Astrocyte (in vitro differentiated cells and primary cell): Measurements from ENCODE around the gene CDK14. TPM values are rescaled to one million over a fixed set of nuclear protein-coding genes. Genes with fewer than 3 reads are reported as not detected.
A peak's percentile ranks its signal among the peaks of the same experiment; 100 is the strongest.

ENCODE experiments used
- DNase-seq: peaks from one replicate; pipeline ENCODE4 v3.0.0-alpha.2; 2010; ENCODE audit warnings: low read depth
- FAIRE-seq: peaks from 2 replicates; lab custom pipeline; 2011; peaks lifted over from hg19 to GRCh38; lab: Jason Lieb, UNC
- H2AFZ ChIP-seq: 2 replicates; pipeline ENCODE4 v1.6.0; 2012; ENCODE audit warnings: low read depth, low read length, inconsistent platforms
- H3K27ac ChIP-seq: 2 replicates; pipeline ENCODE4 v1.5.1; 2011; ENCODE audit warnings: low read depth, low read length, inconsistent platforms
- H3K27me3 ChIP-seq: 2 replicates; pipeline ENCODE4 v1.6.0; 2011; ENCODE audit warnings: low read length, inconsistent platforms; ENCODE audit not compliant: insufficient read depth
- H3K36me3 ChIP-seq: 2 replicates; pipeline ENCODE4 v1.5.1; 2011; ENCODE audit warnings: low read length, inconsistent platforms; ENCODE audit not compliant: insufficient read depth
- H3K4me1 ChIP-seq: 2 replicates; pipeline ENCODE4 v1.5.1; 2011; ENCODE audit warnings: low read length, inconsistent platforms; ENCODE audit not compliant: insufficient read depth
- H3K4me2 ChIP-seq: 2 replicates; pipeline ENCODE4 v1.6.0; 2012; ENCODE audit warnings: low read length, inconsistent platforms
- H3K4me3 ChIP-seq: 2 replicates; pipeline ENCODE4 v1.5.1; 2011; ENCODE audit warnings: low read depth, mild to moderate bottlenecking, low read length, inconsistent platforms; ENCODE audit not compliant: insufficient read depth
- H3K79me2 ChIP-seq: 2 replicates; pipeline ENCODE4 v1.6.0; 2012; ENCODE audit warnings: mild to moderate bottlenecking, low read length, inconsistent platforms; ENCODE audit not compliant: insufficient read depth
- H3K9ac ChIP-seq: 2 replicates; pipeline ENCODE4 v1.6.0; 2012; ENCODE audit warnings: mild to moderate bottlenecking, low read length, inconsistent platforms
- H3K9me3 ChIP-seq: 2 replicates; pipeline ENCODE4 v1.5.1; 2012; ENCODE audit warnings: low read depth, mild to moderate bottlenecking, low read length, inconsistent platforms; ENCODE audit not compliant: insufficient read depth
- H4K20me1 ChIP-seq: 2 replicates; pipeline ENCODE4 v1.6.0; 2012; ENCODE audit warnings: low read length, inconsistent platforms; ENCODE audit not compliant: insufficient read depth
- H3K27ac Mint-ChIP-seq: one replicate; pipeline ENCODE4 v1.8.0; 2021; ENCODE audit warnings: mild to moderate bottlenecking, mixed read lengths; ENCODE audit not compliant: unreplicated experiment
- H3K27me3 Mint-ChIP-seq: one replicate; pipeline ENCODE4 v1.8.0; 2021; ENCODE audit warnings: low read depth, mixed read lengths; ENCODE audit not compliant: unreplicated experiment
- H3K36me3 Mint-ChIP-seq: one replicate; pipeline ENCODE4 v1.8.0; 2021; ENCODE audit warnings: low read depth, mixed read lengths; ENCODE audit not compliant: unreplicated experiment
- H3K4me1 Mint-ChIP-seq: one replicate; pipeline ENCODE4 v1.8.0; 2021; ENCODE audit warnings: low read depth, mixed read lengths; ENCODE audit not compliant: unreplicated experiment
- H3K4me3 Mint-ChIP-seq: one replicate; pipeline ENCODE4 v1.8.0; 2021; ENCODE audit warnings: mild to moderate bottlenecking, moderate library complexity, mixed read lengths; ENCODE audit not compliant: unreplicated experiment
- H3K9me3 Mint-ChIP-seq: one replicate; pipeline ENCODE4 v1.8.0; 2021; ENCODE audit warnings: mild to moderate bottlenecking, mixed read lengths; ENCODE audit not compliant: unreplicated experiment
- EZH2 ChIP-seq: IDR thresholded peaks from 2 replicates; pipeline ENCODE4 v1.6.1; 2012; ENCODE audit warnings: mild to moderate bottlenecking, low read length, inconsistent platforms; ENCODE audit not compliant: insufficient read depth
- total RNA-seq: library from RNA; stranded (reverse); gene quantifications from 2 replicates; pipeline ENCODE4 v1.2.1, GENCODE V29; 2021
- TF ChIP-seq, protein P1 (sequence below): IDR thresholded peaks from 2 replicates; pipeline ENCODE4 v1.5.1; 2011; ENCODE audit warnings: low read depth, mild to moderate bottlenecking, inconsistent platforms, low read length, moderate library complexity; ENCODE audit not compliant: insufficient read depth

The CDK14 gene
- total RNA-seq, 1 donor from 2014 or later = 30.2 TPM

GRCh38 chr7:90816511-90817142 is 220.5 kb downstream of the CDK14 start:
- Histone ChIP-seq H3K4me1 (peaks cover 21% of the 10 kb centered on the region), H3K27me3 (no peaks in the 10 kb centered on the region), H3K9me3 (no peaks in the 10 kb centered on the region), H2AFZ (peak overlapping the region; percentile 1), H4K20me1 (no peaks in the 10 kb centered on the region), H3K9ac (peak overlapping the region; percentile 70), H3K79me2 (peaks cover 1% of the 10 kb centered on the region), H3K36me3 (no peaks in the 10 kb centered on the region), H3K4me3 (peak overlapping the region; percentile 15), H3K27ac (peak overlapping the region; percentile 83), H3K4me2 (peak overlapping the region; percentile 73)
- H3K27ac Mint-ChIP-seq = peak overlapping the region; percentile 43
- H3K4me1 Mint-ChIP-seq = peaks cover 22% of the 10 kb centered on the region
- FAIRE-seq = peak; percentile 96
- H3K4me3 Mint-ChIP-seq = no peak overlapping the region
- DNase-seq = peak; percentile 100
- no peaks in the 10 kb centered on the region for H3K27me3 Mint-ChIP-seq
- TF ChIP-seq EZH2 = no peak
- TF ChIP-seq, protein P1, sequence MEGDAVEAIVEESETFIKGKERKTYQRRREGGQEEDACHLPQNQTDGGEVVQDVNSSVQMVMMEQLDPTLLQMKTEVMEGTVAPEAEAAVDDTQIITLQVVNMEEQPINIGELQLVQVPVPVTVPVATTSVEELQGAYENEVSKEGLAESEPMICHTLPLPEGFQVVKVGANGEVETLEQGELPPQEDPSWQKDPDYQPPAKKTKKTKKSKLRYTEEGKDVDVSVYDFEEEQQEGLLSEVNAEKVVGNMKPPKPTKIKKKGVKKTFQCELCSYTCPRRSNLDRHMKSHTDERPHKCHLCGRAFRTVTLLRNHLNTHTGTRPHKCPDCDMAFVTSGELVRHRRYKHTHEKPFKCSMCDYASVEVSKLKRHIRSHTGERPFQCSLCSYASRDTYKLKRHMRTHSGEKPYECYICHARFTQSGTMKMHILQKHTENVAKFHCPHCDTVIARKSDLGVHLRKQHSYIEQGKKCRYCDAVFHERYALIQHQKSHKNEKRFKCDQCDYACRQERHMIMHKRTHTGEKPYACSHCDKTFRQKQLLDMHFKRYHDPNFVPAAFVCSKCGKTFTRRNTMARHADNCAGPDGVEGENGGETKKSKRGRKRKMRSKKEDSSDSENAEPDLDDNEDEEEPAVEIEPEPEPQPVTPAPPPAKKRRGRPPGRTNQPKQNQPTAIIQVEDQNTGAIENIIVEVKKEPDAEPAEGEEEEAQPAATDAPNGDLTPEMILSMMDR = no peak
- peaks cover 6% of the 10 kb centered on the region for H3K36me3 Mint-ChIP-seq
- peaks cover 4% of the 10 kb centered on the region for H3K9me3 Mint-ChIP-seq

- Histone ChIP-seq H3K9me3 (no peaks in the 10 kb centered on the region), H4K20me1 (no peaks in the 10 kb centered on the region), H3K36me3 (no peaks in the 10 kb centered on the region), H3K4me3 (no peak overlapping the region), H3K4me1 (peaks cover 21% of the 10 kb centered on the region), H3K79me2 (peaks cover 4% of the 10 kb centered on the region), H3K27ac (peak overlapping the region; percentile 83), H2AFZ (no peak overlapping the region), H3K27me3 (no peaks in the 10 kb centered on the region), H3K9ac (no peak overlapping the region), H3K4me2 (peak overlapping the region; percentile 43)
- Mint-ChIP-seq H3K27ac (peak overlapping the region; percentile 60), H3K36me3 (peaks cover 6% of the 10 kb centered on the region), H3K4me1 (peaks cover 22% of the 10 kb centered on the region), H3K27me3 (no peaks in the 10 kb centered on the region), H3K4me3 (no peak overlapping the region), H3K9me3 (peaks cover 4% of the 10 kb centered on the region)
- TF ChIP-seq, protein P1 = no peak
- TF ChIP-seq EZH2 = no peak
- no peak for FAIRE-seq
- DNase-seq = no peak
Observed at GRCh38 chr7:90817151-90817550, 221.0 kb downstream of the CDK14 start.

GRCh38 chr7:90817846-90818245 is 221.7 kb downstream of the CDK14 start:
- Mint-ChIP-seq H3K4me3 (no peak overlapping the region), H3K4me1 (peaks cover 22% of the 10 kb centered on the region), H3K27ac (peak overlapping the region; percentile 60), H3K9me3 (peaks cover 4% of the 10 kb centered on the region), H3K36me3 (peaks cover 6% of the 10 kb centered on the region), H3K27me3 (no peaks in the 10 kb centered on the region)
- H3K36me3 ChIP-seq = no peaks in the 10 kb centered on the region
- H3K27ac ChIP-seq = peak overlapping the region; percentile 83
- no peaks in the 10 kb centered on the region for H3K27me3 ChIP-seq
- no peak overlapping the region for H3K4me3 ChIP-seq
- DNase-seq = no peak
- H2AFZ ChIP-seq = no peak overlapping the region
- FAIRE-seq = peak; percentile 75
- TF ChIP-seq EZH2 = no peak
- TF ChIP-seq, protein P1 = no peak
- no peaks in the 10 kb centered on the region for H3K9me3 ChIP-seq
- no peaks in the 10 kb centered on the region for H4K20me1 ChIP-seq
- no peak overlapping the region for H3K4me2 ChIP-seq
- H3K9ac ChIP-seq = no peak overlapping the region
- H3K4me1 ChIP-seq = peaks cover 21% of the 10 kb centered on the region
- peaks cover 4% of the 10 kb centered on the region for H3K79me2 ChIP-seq
